GM12872 (cell line): ENCODE results near the gene USP33.

Source experiments
- CTCF ChIP-seq: IDR thresholded peaks from 3 replicates; pipeline ENCODE4 v1.5.1; 2011; ENCODE audit warnings: low read depth, mild to moderate bottlenecking, low read length, moderate library complexity; ENCODE audit not compliant: insufficient read depth

The USP33 gene

GRCh38 chr1:77718181-77718580 is 41.5 kb downstream of the USP33 start:
- no peak for TF ChIP-seq CTCF

- TF ChIP-seq CTCF: no peak
Measured at GRCh38 chr1:77716065-77716464, 43.6 kb downstream of the USP33 start.

- TF ChIP-seq CTCF: no peak
Measured at GRCh38 chr1:77709727-77710126, 49.9 kb downstream of the USP33 start.

- TF ChIP-seq CTCF: no peak
Measured at GRCh38 chr1:77706321-77706720, 53.3 kb downstream of the USP33 start.

- TF ChIP-seq CTCF: no peak
Measured at GRCh38 chr1:77704736-77705135, 54.9 kb downstream of the USP33 start.

GRCh38 chr1:77697441-77697840 is 62.2 kb downstream of the USP33 start:
- no peak for TF ChIP-seq CTCF

- no peak for TF ChIP-seq CTCF
Measured at GRCh38 chr1:77688939-77689338, 70.7 kb downstream of the USP33 start.

- TF ChIP-seq CTCF: peak; percentile 61
Measured at GRCh38 chr1:77687519-77687906, 72.1 kb downstream of the USP33 start.
